Measurements from ENCODE around the gene PRICKLE4.
"Not testable (repeated sequence)": the region's sequence is repeated elsewhere in the genome, so short reads cannot be mapped to it uniquely, and the experiment has no call there.

Gene PRICKLE4

DNA sequence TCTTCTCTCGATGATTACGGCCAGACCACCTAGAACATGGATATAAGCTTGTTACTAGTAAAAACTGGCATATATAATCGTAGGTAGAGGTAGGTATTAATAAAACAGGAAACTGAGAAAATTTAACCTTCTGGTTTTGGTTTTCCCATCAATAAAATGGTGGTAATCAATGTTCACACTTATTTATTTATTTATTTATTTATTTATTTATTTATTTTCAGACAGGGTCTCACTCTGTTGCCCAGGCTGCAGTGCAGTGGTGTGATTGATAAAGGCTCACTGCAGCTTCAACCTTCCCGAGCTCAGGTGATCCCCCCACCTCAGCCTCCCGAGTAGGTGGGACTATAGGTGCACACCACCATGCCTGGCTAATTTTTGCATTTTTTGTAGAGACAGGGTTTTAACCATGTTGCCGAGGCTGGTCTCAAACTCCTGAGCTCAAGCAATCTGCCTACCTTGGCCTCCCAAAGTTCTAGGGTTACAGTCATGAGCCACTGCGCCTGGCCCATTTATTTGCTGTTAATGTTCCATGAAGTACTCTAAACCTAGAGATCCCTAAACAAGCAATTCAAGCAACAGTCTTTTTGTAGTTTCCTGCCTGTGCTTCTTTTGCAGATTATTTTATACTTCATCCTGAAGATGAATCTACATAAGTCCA lies 18.4 kb downstream of the PRICKLE4 start:
- no peak for DNase-seq (ENCODE audit: low read depth in 2 of 2)

DNA sequence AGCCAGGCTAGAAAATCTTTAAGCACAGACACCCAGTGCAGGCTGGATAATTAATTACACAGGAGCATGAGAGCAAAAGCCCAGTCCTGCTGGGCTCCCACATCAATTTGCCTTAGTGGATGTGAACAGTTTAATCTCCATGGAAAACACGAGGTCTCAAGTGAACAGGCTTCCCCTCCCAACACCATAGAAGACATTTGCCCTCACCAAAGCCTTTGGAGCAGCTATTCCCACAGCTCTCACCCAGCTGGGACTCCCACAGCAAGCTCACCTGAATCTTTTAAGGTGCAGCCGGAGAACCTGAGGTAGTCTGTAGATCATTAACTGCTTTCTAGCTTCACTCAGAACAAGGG lies 19.0 kb downstream of the PRICKLE4 start:
- no peak for DNase-seq (ENCODE audit: low read depth in 2 of 2)

DNA sequence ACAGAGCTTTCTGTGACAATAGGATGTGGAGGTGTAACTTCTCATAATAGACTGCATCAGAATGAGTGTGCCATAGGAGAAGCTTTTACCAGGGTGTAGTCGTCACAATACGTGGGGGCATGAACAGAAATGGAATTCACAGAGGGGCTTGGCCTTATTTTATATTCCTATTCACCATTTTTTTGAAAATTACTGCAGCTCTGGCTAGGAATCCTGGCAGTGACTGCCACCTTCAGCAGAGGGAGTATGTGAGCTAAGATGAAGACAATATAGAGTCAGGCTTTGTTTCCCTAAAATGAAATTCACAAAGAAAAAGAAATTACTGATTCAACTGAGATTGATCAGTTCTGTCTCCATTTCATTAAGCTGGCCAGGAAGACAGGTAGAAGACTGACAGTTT lies 20.8 kb downstream of the PRICKLE4 start:
- no peak for DNase-seq (ENCODE audit: low read depth in 2 of 2)

DNA sequence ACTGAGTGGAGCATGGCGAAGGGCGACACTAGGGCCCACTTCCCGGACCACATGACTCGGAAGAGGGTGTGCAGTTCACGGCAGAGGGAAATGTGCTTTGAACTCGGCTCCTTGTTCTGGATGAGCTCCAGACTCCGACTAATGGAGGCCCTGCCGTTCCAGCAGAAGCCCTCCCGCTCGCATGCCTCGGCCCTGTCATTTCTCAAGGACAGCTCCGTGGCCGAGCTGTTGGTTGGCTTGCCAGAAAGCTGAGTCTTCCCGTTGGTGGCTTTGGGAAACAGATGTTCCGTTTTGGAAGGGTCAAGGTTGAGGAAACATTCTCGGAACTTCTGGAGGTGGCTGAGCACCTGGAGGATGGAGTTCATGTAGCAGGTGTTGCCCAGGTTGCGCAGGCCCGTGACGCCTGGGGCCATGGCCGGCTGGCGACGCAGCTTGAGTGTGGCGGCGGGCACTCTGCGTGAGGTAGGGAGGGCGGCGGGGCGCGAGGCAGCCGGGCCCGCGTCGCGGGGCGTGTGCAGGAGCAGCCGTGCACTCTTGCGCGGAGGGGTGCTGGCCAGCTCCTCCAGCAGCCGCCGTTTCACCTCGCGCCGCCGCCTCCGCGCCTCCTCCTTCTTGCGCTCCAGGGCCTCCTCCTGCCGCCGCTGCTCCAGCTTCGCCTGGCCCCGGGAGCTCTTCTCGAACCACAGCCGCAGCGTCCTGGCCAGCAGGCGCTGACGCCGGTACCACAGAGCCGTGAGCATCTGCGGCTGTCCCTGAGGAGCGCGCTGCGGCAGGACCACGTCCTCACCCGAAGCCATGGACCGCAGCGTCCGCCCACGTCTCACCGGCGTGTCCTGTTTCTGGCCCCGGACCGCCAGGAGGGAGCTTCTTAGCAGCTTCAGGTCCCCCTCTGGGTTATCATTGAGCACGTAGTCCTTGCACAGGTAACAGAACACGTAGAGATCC lies 25.5 kb downstream of the PRICKLE4 start:
- no peak for DNase-seq (ENCODE audit: low read depth in 2 of 2)

DNA sequence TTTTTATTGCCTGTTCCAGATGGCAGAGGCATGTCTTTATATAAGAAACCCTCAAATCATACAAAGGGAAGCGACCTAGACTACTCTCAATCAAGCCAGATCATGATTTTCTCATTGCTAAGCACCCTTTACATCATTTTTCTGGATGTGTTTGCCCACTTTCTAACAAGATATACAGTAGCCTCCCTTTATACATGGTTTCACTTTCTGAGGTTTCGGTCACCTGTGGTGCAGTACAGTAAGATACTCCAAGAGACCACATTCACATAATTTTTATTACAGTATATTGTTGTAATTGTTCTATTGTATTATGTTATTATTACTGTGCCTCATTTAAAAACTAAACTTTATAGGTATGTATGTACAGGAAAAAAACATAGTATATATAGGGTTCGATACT lies 30.5 kb downstream of the PRICKLE4 start:
- no peak for DNase-seq (ENCODE audit: low read depth in 2 of 2)

DNA sequence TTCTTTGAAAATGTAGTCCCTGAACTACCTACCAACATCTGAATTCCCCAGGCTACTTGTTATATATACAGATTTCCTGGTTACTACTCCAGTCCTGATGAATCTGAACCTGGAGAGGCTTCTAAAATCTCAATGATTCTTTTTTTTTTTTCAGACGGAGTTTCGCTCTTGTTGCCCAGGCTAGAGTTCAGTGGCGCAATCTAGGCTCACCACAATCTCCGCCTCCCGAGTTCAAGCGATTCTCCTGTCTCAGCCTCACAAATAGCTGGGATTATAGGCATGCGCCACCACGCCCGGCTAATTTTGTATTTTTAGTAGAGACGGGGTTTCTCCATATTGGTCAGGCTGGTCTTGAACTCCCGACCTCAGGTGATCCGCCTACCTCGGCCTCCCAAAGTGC lies 31.4 kb downstream of the PRICKLE4 start:
- DNase-seq (ENCODE audit: low read depth in 2 of 2): not testable (repeated sequence)

DNA sequence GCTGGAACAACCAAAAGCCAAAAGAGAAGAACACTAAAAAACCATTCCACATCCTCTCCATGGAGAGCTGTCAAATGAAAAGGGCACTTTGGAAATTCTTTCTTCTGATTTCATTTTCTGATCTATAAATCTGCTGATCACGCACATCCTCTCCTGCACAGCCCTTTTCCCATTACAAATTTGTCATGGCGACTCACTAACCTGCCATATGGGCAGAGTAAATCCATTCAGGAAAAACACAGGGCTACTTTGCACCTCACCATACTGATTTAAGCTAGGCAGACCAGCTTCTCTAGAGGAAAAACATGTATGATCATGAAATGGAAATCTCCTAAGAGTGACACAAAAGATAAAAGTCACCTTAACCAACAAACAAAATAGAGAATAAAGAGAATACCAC lies 32.9 kb downstream of the PRICKLE4 start:
- no peak for DNase-seq (ENCODE audit: low read depth in 2 of 2)

DNA sequence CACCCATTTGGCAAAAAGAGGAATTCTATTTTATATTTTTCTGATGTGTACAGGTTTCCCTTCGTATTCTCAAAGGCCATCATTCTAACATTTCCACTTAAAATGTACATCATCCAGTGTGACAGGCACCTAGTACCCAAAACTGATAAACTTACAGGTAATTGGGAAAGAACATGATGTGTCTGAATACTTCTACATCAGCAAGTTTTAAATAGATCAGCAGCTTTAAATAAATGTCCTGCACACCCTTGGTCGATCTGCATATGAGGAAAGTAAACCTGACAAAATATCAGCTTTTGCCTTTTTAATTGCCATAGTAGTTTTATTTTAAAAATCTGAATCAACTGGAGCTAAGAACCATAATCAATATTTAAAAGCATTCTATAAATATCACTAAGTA lies 33.4 kb downstream of the PRICKLE4 start:
- DNase-seq (ENCODE audit: low read depth in 2 of 2): no peak

DNA sequence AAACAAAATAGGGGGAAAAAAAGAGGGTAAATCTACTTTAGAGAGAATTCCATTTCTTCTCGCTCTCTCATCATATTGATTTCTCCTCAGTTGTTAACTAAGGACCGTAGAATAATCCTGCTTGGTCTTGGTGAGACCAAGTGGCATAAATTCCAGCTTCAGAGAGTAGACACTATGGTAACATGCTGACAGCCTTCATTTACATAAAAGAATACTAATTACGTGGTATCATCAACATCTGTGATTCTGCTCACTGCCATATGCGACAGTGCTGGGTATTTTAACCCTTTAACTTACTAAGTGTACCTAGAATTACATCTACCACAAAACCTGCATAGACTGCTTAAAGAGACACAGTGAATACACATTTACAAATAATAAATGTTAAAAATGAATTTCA lies 34.0 kb downstream of the PRICKLE4 start:
- DNase-seq (ENCODE audit: low read depth in 2 of 2): no peak

DNA sequence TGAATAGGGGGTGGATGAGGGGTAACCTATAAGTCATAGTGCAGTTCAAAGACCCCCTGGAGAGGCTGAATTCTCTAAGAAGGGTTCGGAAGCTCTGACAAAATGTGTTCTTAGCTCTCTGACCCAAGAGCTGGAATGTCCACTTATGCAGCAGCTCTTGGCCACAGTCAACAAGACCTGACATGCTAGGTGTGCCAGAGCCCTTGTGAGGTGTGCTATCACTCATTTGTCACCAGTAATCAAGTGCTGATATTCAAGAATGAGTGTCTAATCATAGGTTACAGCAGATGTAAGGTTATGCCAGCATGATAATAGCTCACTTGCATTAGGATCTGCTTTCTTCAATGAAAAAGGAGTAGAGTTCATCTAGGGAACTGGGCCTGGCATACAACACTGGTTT lies 35.0 kb downstream of the PRICKLE4 start:
- DNase-seq (ENCODE audit: low read depth in 2 of 2): no peak

DNA sequence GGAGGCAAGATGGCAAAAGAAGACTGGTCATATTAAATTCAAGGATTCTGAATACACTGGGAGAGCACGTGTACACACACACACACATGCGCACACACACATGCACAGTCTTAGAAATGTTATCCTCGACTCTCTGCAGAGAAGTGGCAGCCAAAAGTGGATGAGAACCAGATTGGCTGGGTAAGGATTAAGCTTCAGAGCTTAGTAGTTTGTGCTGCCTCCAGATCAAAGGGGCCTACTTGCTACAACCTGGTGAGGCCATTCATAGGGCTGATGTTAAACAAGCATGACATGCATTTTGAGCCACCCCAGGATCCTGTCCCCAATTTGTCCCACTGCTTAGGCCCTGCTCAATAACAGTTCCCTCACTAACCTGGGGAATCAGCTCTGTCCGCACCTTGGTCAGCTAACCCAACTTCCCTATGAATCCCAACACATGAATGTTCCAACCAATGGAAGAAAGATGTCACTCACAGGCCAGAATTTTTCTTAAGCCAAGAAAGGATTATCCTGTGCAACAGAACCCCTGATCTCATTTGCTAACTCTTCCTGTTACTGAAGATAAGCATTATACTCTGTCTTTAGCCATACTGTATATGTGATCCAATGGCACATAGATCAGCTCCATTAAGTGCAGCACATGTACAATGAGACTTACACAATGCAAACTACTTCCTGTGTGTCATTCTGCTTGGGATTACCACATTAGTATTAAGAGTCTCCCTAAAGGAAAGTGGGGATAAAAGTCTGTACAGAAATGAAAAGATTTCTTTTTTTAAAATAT lies 37.9 kb downstream of the PRICKLE4 start:
- DNase-seq (ENCODE audit: low read depth in 2 of 2): no peak

DNA sequence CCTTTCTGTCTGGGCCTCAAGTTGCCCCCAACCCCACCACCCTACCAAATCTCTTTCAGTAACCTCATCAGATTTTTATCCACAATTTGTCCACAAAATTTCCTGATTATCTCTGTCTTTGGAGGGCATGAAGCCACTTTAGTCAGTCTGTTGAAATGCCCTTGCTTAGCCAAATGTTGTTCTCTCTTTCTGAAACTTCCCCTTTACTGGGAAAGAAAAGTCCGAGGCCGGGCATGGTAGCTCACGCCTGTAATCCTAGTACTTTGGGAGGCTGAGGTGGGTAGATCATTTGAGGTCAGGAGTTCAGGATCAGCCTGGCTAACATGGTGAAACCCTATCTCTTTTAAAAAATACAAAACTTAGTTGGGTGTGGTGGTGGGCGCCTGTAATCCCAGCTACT lies 40.7 kb downstream of the PRICKLE4 start:
- no peak for DNase-seq (ENCODE audit: low read depth in 2 of 2)

DNA sequence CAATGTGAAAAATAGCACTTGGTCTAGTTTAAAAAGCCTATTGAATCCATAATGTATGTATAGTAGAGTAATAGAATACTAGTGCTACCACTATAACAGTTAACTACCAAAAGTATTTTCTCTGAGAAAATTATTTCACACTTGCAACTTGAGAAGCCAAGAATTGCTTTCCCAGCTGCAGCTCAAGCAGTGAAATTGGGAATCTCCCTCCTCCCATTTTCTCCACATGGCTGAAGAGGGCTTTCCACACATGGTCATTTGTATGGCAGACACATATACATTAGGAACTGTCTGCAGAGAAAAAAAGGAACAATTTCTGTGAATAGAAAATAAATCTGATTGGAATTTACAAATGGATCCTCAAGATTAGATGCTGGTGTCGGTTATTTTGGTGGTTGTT lies 41.4 kb downstream of the PRICKLE4 start:
- no peak for DNase-seq (ENCODE audit: low read depth in 2 of 2)

DNA sequence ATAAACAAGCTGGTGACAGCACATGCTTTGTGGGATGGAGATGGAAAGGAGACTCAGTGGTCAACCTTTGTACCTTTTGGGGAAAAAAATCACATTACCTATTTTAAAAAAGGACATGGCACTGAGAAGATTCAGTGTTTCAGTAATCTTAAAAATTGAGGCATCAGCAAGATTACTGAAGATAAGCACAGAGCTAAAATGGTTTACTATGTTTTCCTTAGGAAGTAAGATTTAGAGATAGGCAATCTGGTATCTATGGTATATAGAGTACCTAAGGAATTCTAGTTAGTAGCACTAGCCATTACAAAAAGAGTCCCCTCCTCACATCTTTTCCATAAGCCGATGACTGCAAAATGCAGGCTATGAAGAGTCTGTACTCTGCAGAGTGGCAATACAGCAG lies 42.6 kb downstream of the PRICKLE4 start:
- no peak for DNase-seq (ENCODE audit: low read depth in 2 of 2)

DNA sequence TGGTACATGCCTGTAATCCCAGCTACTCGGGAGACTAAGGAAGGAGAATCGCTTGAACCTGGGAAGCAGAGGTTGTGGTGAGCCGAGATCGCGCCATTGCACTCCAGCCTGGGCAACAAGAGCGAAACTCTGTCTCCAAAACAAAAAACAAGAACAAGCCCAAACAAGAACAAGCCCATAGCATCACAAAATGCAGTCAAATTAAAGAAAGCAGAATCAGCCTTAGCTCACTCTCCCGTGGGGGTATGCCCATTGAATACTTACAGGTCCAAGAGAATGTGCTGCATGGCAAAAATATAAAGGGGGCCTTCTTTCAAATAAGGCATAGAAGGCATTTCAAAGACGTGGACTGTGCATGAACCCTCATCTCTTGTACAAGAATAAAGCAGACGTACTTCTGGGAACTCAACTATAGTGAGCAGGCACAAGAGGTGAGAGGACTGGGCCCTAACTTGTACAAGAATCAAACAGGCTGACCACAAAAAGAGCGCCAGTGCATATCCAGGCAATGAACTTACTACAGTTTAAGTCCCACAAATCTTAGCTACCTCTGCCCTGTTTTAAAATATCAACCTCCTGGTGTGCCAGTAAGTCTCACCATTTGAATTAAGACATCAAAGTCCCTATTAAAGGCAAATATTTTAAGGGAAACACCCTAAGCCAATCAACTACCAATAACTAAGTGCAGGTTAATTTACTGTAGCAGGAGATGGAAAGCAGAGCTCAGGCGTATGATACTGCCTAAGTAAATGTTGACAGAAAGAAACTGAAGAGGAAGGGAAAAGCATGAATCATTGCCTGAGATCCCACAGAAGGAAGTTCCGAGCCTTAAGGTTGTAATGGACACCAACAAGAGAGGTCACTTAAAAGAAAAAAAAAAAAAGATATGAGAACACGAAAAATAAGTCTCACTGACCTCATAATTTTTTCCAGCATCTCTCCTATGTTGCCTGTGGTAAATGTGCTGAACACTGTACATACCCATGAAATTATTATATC lies 44.3 kb downstream of the PRICKLE4 start:
- no peak for DNase-seq (ENCODE audit: low read depth in 2 of 2)

DNA sequence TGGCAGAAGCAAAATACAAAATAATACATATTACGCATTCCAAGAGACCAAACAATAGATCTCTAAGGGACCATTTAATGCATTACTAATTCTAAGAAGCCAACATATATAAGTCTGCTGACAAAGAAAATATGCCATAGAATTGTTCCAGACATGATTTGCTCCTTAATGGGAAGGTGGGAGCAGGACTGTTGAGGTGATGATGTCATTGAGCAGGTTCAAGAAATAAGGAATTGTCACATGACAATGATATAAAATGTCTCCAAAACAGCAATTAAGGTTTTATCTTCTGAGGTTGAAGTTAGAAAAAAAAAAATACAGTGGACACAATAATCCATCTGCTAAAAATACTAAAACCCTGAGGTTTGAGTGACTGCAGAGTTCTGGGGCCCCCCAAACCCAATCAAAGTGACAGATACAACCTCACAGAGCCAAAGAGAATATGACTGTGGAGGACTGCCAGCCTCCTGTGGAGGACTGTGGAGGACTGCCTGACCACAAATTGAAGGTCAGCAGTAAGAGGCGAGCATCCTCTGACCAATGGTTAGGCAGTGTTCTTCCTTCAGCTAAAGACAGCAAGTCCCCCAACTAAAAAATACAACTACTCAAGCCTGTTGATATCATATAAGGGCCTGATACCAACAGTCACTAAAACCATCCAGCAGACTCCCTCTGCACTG lies 45.9 kb downstream of the PRICKLE4 start:
- DNase-seq (ENCODE audit: low read depth in 2 of 2): no peak

DNA sequence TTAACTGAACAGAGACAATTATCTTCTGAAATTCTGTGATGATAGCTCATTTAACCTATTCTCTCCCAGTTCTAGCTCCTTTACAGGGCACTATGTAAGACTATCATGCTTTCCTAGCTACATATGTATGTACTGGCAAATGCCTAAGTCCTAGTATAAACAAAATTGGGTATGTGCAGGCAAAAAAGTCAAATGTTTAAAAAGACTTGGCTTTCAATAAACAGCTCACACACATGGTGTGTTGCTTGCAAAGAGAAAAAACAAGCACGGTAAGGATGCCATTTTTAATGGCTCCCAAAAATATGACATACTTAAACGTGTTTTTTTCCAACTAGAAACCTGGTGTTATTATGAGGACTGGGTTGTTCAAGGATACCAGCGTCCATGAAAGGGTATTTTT lies 51.7 kb downstream of the PRICKLE4 start:
- DNase-seq (ENCODE audit: low read depth in 2 of 2): no peak

DNA sequence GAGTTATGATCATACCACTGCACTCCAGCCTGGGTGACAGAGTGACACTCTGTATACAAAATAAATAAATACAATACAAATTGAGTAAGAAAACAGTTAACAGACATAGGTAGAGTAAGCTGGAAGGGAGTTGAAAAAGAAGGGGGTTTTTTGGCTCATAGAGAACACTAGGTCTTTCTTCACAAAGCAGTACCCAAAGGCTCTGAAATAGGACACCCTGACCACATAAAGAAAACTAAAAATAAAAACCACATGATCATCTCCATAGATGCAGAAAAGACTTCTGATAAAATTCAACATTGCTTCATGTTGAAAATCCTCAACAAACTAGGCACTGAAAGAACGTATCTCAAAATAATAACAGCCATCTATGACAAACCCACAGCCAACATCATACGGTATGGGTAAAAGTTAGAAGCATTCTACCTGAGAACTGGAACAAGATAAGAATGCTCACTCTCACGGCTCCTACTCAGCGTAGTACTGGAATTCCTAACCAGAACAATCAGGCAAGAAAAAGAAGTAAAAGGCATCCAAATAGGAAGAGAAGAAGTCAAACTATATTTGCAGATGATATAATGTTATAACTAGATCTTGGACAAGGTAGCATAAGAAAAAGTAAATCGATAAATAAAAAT lies 55.6 kb downstream of the PRICKLE4 start:
- DNase-seq (ENCODE audit: low read depth in 2 of 2): no peak

DNA sequence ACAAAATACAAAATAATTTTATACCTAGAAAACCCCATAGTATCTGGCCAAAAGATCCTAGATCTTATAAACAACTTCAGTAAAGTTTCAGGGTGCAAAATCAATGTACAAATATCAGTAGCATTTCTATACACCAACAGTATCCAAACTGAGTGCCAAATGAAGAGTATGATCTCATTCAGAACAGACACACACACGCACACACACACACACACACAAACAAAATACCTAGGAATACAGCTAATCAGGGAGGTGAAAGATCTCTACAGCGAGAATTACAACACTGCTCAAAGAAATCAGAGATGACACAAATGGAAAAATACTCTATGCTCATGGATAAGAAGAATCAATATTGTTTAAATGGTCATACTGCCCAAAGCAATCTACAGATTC lies 56.1 kb downstream of the PRICKLE4 start:
- DNase-seq (ENCODE audit: low read depth in 2 of 2): no peak

Measured in stimulated activated CD4-positive, alpha-beta T cell treated with anti-CD3 and anti-CD28 coated beads, Interleukin-4, amount 100 ng/mL, for 48 hours (primary cell).